Measurements from ENCODE around the gene ATP8A2. TPM values are rescaled to one million over a fixed set of nuclear protein-coding genes. Genes with fewer than 3 reads are reported as not detected.

ATP8A2 gene
- total RNA-seq, 3 donors from 2014 or later, result under 0.01 to 1.0 (median under 0.01) TPM

- no peak for DNase-seq (ENCODE audit: low spot score in 2 of 2)
- TF ChIP-seq POLR2A (IDR thresholded peaks at IDR 0.05), result no peak
- no peak for TF ChIP-seq POLR2AphosphoS5 (IDR thresholded peaks at IDR 0.05)
- no peak for TF ChIP-seq CTCF (IDR thresholded peaks at IDR 0.05)
- H3K36me3 ChIP-seq, result no peaks in the 10 kb centered on the region
- H3K27ac ChIP-seq, result no peak overlapping the region
- H3K4me1 ChIP-seq, result no peaks in the 10 kb centered on the region
- peaks cover 0 to 10% of the 10 kb centered on the region in 2 donors for H3K27me3 ChIP-seq
- intact Hi-C loops (cut with DNase I; ENCODE audit: low total_unique reads), result no loop called here
- no peak overlapping the region for H3K4me3 ChIP-seq
- H3K9me3 ChIP-seq, result peaks cover 9% of the 10 kb centered on the region in 2 donors
Measured at GRCh38 chr13:25447396-25447795, 75.6 kb downstream of the ATP8A2 start.

- no peaks in the 10 kb centered on the region for H3K27me3 ChIP-seq
- intact Hi-C loops (cut with DNase I; ENCODE audit: low total_unique reads), result no loop called here
- no peak for DNase-seq (ENCODE audit: low spot score in 2 of 2)
- H3K36me3 ChIP-seq, result no peaks in the 10 kb centered on the region
- no peak for TF ChIP-seq CTCF (IDR thresholded peaks at IDR 0.05)
- no peak for TF ChIP-seq POLR2A (IDR thresholded peaks at IDR 0.05)
- no peak for TF ChIP-seq POLR2AphosphoS5 (IDR thresholded peaks at IDR 0.05)
- no peaks in the 10 kb centered on the region for H3K9me3 ChIP-seq
- no peak overlapping the region for H3K27ac ChIP-seq
- no peak overlapping the region for H3K4me3 ChIP-seq
- H3K4me1 ChIP-seq, result no peaks in the 10 kb centered on the region
Measured at GRCh38 chr13:25453850-25454365, 82.1 kb downstream of the ATP8A2 start.

- no peaks in the 10 kb centered on the region for H3K36me3 ChIP-seq
- DNase-seq (ENCODE audit: low spot score in 2 of 2), result no peak
- no peaks in the 10 kb centered on the region for H3K4me1 ChIP-seq
- H3K27ac ChIP-seq, result no peak overlapping the region
- no peak overlapping the region for H3K4me3 ChIP-seq
- no peaks in the 10 kb centered on the region for H3K27me3 ChIP-seq
- intact Hi-C loops (cut with DNase I; ENCODE audit: low total_unique reads), result no loop called here
- H3K9me3 ChIP-seq, result no peaks in the 10 kb centered on the region
- TF ChIP-seq POLR2A (IDR thresholded peaks at IDR 0.05), result no peak
- no peak for TF ChIP-seq POLR2AphosphoS5 (IDR thresholded peaks at IDR 0.05)
- TF ChIP-seq CTCF (IDR thresholded peaks at IDR 0.05), result no peak
Measured at GRCh38 chr13:25455146-25455545, 83.4 kb downstream of the ATP8A2 start.

- TF ChIP-seq POLR2A (IDR thresholded peaks at IDR 0.05) (no peak), CTCF (IDR thresholded peaks at IDR 0.05) (no peak), POLR2AphosphoS5 (IDR thresholded peaks at IDR 0.05) (no peak)
Measured at GRCh38 chr13:25457566-25457965, 85.8 kb downstream of the ATP8A2 start.

GRCh38 chr13:25462301-25463125, 90.7 kb downstream of the ATP8A2 start:
- H3K4me3 ChIP-seq, result no peak overlapping the region
- H3K36me3 ChIP-seq, result no peaks in the 10 kb centered on the region
- H3K9me3 ChIP-seq, result no peaks in the 10 kb centered on the region
- no peak overlapping the region for H3K27ac ChIP-seq
- H3K27me3 ChIP-seq, result no peaks in the 10 kb centered on the region
- TF ChIP-seq POLR2AphosphoS5 (IDR thresholded peaks at IDR 0.05), result no peak
- no peak for TF ChIP-seq CTCF (IDR thresholded peaks at IDR 0.05)
- no peak for TF ChIP-seq POLR2A (IDR thresholded peaks at IDR 0.05)
- intact Hi-C loops (cut with DNase I; ENCODE audit: low total_unique reads), result no loop called here
- DNase-seq (ENCODE audit: low spot score in 2 of 2), result no peak
- no peaks in the 10 kb centered on the region for H3K4me1 ChIP-seq

More at GRCh38 chr13:25457566-25457965, 85.8 kb downstream of the ATP8A2 start:
- Histone ChIP-seq H3K27ac (no peak overlapping the region), H3K36me3 (no peaks in the 10 kb centered on the region), H3K27me3 (no peaks in the 10 kb centered on the region), H3K4me1 (no peaks in the 10 kb centered on the region), H3K9me3 (no peaks in the 10 kb centered on the region), H3K4me3 (no peak overlapping the region)
- DNase-seq (ENCODE audit: low spot score in 2 of 2), result no peak
- intact Hi-C loops (cut with DNase I; ENCODE audit: low total_unique reads), result no loop called here
